Esophagus mucosa (tissue), 1 donor: ENCODE results near the gene C16orf86. TPM values are rescaled to one million over a fixed set of nuclear protein-coding genes. Genes with fewer than 3 reads are reported as not detected.
A peak's percentile ranks its signal among the peaks of the same experiment; 100 is the strongest.

Experiments used
- ATAC-seq: fragments of 200-7000 bp; cut with Tn5 transposase; one replicate; pipeline ENCODE4 v1.9.1; 2020
- total RNA-seq: library from RNA; stranded (reverse); gene quantifications from one replicate; pipeline ENCODE4 v1.2.4, GENCODE V29; 2023
- donor health status: DM: yes; HTN: yes; CAD: no.

C16orf86 gene, protein sequence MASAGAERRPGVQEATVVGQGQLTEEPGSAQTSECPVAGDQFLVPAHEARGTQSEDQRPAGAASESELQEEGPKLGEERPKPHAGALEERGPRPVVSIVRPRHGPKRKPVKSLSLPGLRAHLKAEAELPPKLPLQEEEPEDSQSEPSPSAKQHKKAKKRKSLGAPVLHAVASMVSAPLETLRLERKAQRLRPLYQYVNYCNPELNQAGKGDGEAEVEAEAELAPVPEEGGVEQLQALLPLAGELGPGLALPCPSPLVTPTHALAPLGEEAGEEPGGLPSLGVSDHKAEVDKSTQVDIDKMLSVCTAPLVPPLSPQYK
- 0.84 TPM for total RNA-seq

DNA sequence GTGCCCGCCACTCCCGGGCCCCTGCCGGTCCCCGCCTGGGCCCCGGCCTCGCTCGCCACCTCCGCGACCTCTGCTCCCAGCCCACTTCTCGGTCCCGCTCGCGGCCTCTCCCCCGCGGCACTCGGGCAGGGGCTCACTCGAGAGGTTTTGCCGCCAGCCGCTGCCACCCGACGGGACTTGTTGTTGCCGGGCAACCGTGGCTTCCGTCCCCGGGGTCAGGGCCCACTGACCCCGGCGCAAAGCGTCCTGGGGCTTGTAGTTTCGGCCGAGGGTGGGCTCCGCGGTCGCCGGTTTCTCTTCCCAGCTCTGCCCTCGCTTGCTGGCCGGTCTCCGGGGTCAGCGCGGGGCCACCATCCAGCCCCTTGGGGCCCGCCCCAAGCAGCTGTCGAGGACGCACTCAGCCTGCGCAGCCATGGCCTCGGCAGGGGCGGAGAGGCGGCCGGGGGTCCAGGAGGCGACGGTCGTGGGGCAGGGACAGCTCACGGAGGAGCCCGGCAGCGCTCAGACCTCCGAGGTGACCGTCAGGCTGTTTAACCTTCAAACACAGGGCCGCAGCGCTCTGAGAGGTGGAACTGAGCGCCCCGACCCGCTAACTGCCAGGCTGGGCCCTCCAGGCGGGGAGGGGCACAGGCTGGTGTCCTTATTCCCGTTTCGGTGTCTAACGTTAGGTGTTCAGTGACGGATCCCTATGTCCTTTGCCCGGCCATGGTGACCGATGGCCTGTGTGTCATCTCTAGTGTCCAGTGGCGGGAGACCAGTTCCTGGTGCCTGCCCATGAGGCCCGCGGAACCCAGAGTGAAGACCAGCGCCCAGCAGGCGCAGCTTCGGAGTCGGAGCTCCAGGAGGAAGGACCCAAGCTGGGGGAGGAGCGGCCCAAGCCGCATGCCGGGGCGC, at the start of gene C16orf86, which contains the start of gene ENKD1:
Gene C16orf86 (plus strand): TSS at position 256 of the 894 bp plus-strand sequence. CDS start 157 bp downstream, at position 413.
Gene ENKD1 (minus strand): TSS at position 192 of the 894 bp plus-strand sequence. CDS start 308 bp downstream, outside the sequence.
- peak; percentile 40 for ATAC-seq

DNA sequence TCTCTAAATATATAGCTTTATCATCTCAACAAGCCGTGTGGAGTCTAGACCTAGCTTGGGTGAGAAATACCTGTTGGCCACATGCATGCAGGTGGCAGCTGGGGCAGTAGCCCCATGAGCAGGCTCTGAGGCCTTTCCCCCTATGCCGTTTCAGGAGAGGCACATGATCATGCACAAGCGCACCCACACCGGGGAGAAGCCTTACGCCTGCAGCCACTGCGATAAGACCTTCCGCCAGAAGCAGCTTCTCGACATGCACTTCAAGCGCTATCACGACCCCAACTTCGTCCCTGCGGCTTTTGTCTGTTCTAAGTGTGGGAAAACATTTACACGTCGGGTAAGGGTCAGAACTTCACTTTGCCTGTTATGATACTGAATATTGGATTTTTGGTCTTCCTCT, 38.4 kb upstream of the C16orf86 start:
- no peak for ATAC-seq

DNA sequence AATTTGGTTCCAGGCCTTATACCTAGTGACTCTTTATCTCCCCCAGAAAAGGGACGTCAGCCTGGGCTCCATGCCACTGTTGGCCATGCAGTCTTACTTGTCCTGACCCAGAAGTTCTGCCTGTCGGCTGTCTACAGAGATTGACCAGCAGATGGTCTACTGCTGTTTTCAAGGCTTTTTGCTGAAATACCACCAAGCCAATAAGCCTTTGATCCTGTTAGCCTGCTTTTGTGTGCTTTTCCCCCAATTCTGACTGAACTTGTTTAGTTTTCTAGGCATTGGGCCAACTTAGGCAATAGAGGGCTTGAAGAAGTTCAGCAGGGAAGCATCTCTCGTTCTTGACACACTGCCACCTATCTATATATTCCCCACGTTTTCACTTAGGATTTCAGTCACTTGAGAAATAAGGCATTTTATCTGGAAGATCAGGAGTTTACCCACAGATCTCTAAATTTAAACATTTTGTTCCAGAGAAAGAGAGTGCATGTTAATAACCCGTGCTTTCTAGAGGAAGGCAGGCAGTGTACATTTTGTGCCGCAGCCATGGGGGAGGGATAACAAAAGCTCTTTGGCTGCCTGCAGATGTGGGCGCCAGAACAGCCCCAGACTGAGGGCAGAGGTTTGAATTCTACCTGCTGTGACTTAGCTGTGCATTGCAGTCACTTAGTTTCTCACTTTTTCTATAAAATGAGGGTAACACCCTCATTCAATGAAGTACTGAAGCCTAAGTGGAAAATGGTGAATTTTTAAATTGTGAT, 34.0 kb upstream of the C16orf86 start:
- ATAC-seq: no peak

DNA sequence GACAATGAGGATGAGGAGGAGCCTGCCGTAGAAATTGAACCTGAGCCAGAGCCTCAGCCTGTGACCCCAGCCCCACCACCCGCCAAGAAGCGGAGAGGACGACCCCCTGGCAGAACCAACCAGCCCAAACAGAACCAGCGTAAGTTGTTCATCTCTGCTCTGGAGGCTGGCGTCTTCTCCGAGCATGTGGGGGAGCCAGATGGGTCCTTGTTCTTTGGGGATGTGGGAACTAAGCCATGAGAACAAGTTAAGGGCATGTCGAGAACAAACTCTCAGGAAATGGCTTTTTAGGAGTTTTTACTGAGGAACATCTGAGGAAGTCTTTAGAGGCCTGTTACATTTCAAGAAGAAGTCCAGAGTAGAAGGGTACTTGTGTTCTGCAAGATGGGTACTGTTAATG, 29.9 kb upstream of the C16orf86 start:
- no peak for ATAC-seq

DNA sequence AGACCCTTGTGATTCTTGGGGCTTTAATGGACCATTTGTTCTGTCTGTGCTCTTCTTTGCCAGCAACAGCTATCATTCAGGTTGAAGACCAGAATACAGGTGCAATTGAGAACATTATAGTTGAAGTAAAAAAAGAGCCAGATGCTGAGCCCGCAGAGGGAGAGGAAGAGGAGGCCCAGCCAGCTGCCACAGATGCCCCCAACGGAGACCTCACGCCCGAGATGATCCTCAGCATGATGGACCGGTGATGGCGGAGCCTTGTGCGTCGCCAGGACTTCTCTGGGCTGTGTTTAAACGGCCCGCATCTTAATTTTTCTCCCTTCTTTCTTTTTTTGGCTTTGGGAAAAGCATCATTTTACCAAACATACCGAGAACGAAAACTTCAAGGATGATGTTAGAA, 29.0 kb upstream of the C16orf86 start:
- no peak for ATAC-seq

DNA sequence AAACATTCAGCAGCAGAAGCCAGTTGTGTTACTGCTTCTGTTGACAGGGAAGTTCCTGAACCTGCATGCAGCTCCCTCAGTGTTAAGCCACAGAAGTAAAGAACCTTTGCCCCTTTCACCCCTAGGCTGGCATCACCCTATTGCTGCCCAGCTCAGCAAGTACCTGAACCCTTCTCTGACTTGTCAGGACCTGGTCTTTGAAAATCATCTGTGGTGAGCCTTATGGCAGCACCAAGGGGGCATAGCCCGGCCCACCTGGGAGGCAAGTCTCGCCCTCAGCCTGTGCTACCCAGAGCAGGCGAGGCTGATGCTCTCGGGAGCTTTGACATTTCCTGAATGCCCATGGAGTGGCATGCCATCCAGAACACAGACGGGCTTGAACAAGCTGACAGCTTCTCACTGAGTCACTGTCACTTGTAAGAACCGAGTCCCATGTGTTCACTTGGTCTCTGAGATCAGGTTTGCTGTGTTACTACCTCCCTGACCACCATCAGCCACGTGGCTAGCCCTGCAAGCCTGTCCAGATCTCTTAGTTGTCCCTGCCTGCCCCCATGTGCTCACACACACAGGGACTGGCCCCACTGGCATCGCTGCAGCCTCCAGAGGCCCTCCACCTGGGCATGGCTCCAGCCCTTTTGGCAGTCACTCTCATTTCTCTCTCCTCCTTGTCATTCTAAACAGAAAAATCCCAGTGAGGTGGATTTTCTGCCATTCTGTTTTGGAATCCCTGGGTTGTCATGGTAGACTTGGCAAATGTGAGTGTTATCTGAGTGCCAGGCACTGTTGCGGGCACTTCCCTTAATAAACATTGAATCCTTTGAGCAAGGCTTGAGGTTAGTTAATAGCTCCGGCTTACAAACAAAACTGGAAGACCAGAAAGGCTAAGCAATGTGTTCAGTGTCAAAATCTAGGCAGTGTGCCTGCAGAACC, 24.6 kb upstream of the C16orf86 start:
- peak; percentile 71 for ATAC-seq

DNA sequence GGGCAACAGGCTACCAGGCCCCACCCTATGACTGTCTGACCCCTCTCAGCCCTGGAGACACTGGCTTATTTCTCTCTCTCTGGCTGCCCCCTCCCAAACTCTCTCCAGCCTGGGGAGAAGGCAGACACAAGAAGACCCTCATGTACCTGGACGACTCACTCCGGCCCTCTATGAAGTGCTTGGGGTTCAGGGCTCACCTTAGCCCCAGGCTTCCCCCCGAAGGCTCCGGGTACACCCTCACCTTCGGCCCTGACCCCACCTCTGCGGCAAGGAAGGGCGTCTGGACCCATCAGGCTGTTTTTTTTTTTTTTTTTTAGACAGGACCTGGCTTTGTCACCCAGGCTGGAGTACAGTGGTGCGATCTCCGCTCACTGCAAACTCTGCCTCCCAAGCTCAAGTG, 22.6 kb upstream of the C16orf86 start:
- no peak for ATAC-seq

DNA sequence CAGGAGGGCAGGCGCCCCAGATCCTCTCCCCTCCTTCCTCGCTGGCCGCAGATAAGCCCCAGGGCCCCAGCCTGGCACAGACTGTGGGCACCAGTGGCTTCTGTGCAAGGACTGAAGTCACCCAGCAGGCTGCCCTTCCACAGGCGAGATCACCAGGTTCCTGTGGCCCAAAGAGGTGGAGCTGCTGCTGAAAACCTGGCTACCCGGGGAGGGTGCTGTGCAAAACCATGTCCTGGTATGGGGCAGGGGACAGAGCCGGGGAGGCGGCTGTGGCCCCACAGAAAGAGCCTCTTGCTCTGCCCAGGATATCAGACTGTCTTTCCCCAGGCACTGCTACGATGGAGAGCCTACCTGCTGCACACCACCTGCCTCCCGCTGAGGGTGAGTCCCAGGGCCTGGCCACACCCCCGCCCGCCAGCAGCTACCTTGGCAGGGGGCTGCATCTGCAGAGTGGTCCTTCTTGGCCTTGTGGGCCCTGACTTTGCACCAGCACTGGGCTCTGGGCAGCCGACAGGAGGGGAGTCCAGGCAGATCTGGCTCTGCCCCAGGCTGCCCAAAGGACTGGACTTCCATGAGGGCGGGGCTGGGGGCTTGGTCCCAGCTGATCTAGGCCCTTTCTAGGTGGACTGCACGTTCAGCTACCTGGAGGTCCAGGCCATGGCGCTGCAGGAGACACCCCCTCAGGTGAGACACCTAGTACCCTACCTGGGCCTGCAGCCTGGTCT, 21.1 kb upstream of the C16orf86 start:
- ATAC-seq: no peak

DNA sequence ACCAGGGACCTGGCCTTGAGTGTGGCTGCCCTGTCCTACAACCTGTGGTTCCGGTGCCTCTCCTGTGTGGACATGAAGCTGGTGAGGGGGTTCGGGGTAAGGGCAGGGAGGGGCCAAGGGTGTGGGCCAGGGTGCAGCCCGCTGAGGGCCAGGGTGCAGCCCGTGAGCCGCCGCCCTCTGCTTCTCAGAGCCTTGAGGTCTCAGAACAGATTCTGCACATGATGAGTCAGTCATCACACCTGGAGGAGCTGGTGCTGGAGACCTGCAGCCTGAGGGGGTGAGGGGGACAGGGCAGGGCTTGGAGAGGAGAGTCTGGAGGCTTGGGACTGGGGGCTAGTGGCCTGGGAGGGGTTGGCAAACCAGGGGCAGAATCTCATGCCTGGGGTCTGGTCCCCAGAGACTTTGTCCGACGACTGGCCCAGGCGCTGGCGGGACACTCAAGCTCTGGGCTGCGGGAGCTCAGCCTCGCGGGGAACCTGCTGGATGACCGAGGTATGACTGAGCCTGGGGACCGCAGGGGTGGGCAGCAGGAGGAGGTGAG, 19.4 kb upstream of the C16orf86 start:
- peak; percentile 56 for ATAC-seq

DNA sequence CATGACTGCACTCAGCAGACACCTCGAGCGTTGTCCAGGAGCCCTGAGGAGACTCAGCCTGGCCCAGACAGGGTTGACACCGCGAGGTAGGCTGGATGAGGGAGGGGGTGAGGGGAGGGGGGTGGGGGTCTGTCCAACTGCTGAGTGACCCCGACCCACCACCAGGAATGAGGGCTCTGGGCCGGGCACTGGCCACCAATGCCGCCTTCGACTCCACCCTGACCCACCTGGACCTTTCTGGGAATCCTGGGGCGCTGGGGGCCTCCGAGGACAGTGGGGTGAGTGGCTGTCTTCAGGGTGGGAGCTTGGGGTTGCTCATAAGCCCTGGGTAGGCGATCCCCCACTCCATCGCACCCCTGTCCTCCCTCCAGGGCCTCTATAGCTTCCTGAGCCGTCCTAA, 18.9 kb upstream of the C16orf86 start:
- no peak for ATAC-seq

DNA sequence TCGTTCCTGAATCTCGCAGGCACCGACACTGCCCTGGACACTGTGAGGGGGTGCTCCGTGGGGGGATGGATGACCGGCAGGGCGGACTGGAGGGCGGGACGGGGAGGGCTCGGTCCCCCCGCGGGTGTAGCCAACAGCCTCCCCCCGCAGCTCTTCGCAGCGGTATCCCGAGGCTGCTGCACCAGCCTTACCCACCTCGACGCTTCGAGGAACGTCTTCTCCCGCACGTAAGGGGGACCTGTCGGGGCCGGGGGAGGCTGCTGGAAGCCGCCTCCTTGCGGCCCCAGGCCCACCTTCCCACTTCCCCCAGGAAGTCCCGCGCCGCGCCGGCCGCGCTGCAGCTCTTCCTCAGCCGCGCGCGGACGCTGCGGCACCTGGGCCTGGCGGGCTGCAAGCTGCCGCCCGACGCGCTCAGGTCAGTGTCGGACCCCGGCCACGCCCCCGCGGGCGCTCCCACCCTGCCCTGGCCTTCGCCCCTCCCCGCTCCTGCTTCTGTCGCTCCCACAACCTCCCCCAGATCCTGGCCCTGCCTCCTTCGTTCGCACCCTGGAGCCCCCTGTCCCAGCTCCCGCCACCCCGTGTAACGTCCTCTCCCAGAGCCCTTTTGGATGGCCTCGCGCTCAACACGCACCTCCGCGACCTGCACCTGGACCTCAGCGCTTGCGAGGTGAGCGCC, 18.4 kb upstream of the C16orf86 start:
- no peak for ATAC-seq

DNA sequence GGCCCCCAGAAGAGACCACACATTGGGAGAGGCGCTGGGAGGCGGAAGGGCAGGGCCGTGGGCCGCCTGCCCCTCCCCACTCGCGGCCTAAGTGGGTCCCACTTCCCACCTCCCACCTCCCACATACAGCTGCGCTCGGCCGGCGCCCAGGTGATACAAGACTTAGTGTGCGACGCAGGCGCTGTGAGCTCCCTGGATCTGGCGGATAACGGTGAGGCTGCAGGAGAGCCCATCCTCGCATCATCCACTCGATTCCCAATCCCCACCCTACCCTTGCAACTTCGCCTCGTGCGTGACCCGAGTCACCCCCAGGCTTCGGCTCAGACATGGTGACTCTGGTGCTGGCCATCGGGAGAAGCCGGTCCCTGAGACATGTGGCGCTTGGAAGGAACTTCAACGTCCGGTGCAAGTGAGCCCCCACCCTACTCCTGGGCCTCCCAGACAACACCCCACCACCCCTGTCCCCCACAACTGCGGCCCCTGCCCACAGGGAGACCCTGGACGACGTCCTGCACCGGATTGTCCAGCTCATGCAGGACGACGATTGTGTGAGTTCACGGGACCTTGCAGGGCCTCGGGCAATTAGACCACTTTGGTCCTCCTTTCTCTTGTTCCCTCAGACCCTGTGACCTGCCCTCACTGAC, 17.7 kb upstream of the C16orf86 start:
- ATAC-seq: no peak

DNA sequence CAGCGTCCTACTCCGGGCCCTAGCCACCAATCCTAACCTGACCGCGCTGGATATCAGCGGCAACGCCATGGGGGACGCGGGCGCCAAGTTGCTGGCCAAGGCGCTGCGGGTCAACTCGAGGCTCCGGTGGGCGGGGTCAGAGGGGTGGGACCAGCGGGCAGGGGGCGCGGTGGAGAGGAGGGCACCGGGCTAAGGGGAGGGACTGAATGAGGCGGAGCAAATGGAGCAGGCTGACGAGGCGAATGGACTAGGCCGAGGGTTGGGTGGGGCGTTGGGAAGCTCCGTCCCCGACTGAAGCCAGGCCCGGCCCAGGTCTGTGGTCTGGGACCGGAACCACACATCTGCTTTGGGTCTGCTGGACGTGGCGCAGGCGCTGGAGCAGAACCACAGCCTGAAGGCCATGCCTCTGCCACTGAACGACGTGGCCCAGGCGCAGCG, 17.1 kb upstream of the C16orf86 start:
- ATAC-seq: peak; percentile 21

DNA sequence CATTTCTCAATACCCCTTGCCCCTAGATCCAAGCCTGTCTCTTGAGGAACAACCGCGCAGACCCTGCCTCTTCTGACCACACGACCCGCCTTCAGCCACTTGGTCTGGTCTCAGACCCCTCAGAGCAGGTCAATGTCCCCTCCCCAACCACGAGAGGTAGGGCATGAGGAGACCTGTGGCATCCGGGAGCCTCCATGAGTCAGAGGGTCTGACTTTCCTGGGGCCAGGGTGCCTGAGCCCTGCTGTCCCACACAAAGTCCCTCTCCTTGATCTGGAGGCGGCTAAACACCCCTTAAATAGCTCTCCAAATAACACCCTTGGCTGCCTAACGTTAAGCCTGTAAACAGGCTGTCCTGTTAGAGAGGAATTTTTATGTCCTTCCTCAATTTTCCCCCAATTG, 16.6 kb upstream of the C16orf86 start:
- no peak for ATAC-seq

DNA sequence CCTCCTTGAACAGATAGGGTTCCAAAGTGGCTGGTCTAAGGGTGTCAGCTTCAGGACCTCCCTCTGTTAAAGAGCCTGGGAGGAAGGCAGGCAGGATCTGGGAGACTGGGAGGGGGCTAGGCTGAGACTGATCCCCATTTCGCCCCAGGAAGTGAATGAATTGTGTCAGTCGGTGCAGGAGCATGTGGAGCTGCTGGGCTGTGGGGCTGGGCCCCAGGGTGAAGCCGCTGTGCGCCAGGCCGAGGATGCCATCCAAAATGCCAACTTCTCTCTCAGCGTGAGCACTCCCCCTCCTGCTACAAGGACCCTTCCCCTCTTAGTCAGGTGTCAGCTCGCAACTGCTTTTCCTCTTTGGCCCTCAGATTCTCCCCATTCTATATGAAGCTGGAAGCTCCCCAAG, 15.6 kb upstream of the C16orf86 start:
- no peak for ATAC-seq

DNA sequence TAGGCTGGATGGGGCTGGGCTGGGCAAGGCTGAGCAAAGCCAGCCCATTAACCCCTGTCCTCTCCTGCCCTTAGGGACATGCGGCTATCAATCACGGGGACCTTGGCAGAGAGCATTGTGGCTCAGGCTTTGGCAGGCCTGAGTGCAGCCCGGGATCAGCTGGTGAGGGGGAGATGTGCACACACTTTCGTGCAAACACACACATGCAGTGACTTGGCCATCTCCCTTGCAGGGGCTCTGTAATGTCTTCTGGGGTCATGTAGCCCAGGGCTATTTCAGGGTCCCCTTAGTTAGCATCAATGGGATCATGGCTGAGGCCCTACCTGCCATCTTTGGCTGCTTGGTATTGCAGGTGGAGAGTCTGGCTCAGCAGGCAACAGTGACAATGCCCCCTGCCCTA, 14.8 kb upstream of the C16orf86 start:
- no peak for ATAC-seq

DNA sequence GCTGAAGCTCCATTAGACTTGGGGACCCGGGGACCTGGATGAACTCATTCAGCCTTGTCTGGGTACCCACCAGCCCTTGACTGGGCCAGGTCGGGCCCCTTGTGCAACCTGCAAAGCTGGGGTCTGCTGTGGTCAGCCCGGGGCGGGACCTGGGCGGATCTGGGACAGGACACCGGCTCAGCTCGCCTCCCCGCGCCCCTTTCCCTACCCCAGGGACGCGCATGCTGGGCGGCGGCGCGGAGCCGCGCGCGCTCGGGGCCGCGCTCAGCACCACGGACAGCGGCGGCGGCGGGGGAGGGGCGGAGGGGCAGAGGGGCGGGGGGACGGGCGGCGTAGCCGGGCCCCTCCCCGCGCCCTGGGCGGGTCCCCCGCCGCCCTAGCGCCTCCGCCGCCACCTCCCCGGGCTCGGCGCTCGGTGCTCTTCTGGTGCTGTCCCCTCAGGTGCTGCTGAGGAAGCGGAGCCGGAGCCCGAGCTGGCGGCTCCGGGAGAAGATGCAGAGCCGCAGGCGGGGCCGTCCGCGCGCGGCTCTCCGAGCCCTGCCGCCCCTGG, 14.0 kb upstream of the C16orf86 start:
- ATAC-seq: peak; percentile 48

DNA sequence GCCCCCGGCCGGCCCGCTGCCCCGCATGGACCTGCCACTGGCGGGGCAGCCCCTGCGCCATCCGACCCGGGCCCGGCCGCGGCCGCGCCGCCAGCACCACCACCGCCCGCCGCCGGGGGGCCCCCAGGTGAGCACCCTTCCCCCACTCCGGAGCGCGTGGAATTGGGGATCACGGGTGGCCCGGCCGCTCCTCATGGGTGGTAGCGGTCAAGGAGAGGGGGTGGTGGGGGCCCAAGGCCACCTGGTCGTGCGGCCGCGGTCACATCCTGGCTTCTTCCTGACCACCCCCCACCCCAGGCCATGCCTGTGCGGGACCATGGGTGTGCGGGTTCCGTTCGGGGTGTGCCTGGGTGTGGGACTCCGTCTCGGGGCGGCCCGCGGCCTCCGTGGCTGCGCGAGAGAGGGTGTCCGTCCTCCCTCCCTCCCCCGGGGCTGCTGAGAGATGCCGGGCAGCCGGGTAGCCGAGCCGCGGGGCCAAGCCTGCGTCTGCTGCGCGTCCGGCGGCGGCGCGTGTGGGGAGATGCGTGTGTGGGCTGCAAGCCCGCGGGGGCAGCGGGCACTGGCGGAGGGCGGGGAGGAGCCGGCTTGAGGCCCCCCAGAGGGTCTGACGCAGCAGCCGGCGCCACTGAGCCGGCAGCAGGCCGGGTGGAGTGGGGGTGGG, 13.4 kb upstream of the C16orf86 start:
- no peak for ATAC-seq
